GM12878 (cell line): ENCODE results near the gene RPS3A. TPM values are rescaled to one million over a fixed set of nuclear protein-coding genes. Genes with fewer than 3 reads are reported as not detected.

Experiments
- ATAC-seq: fragments of 200-7000 bp; cut with Tn5 transposase; 3 replicates; pipeline ENCODE4 v1.9.1; 2020; ENCODE audit warnings: mild to moderate bottlenecking, moderate library complexity
- BruUV-seq: library from RNA; stranded (reverse); fragments of 400-500 nt; replicated peaks from 2 replicates; lab custom pipeline; 2021; lab: Mats Ljungman, UMichigan
- CTCF ChIA-PET: fragments of 300-600 bp; sonication (Branson Sonifier 250); formaldehyde crosslinking; extraction: SDS; loops from one replicate; lab custom pipeline; 2021; ENCODE audit warnings: inconsistent platforms; lab: Yijun Ruan, JAX
- POLR2A ChIA-PET: fragments of 350-600 bp; formaldehyde crosslinking; extraction: SDS; loops from one replicate; lab custom pipeline; 2021; ENCODE audit warnings: inconsistent platforms; lab: Charles Lee
- RAD21 ChIA-PET: fragments of 300-600 bp; sonication (Branson Sonifier 250); formaldehyde crosslinking; loops from one replicate; lab custom pipeline; 2023; ENCODE audit warnings: antibody characterized with exemption; ENCODE audit not compliant: unreplicated experiment; lab: Charles Lee
- SMC1A ChIA-PET: fragments of 300-600 bp; sonication (Branson Sonifier 250); formaldehyde crosslinking; loops from one replicate; lab custom pipeline; 2023; ENCODE audit not compliant: unreplicated experiment, uncharacterized antibody; lab: Charles Lee
- DNase-seq: peaks from one replicate; pipeline ENCODE4 v3.0.0-alpha.2; 2011; ENCODE audit warnings: low read depth, low spot score
- FAIRE-seq: peaks from 3 replicates; lab custom pipeline; 2011; peaks lifted over from hg19 to GRCh38; lab: Jason Lieb, UNC
- H2AFZ ChIP-seq: 2 replicates; pipeline ENCODE4 v1.6.0; 2011; ENCODE audit warnings: low read depth, low read length, control low read depth; ENCODE audit not compliant: control insufficient read depth
- H3K27ac ChIP-seq: 2 replicates; pipeline ENCODE4 v1.5.1; 2011; ENCODE audit warnings: control low read depth; ENCODE audit not compliant: control insufficient read depth, insufficient read depth
- H3K27me3 ChIP-seq, 2 experiments: replicated peaks in 1 of 2; 2 replicates each; pipeline versions ENCODE4 v1.6.0 to v1.6.1; 2011; ENCODE audit warnings: low read length in 1 of 2; ENCODE audit not compliant: control insufficient read depth in 2 of 2, insufficient read depth in 2 of 2
- H3K36me3 ChIP-seq, 2 experiments: 2 replicates each; pipeline ENCODE4 v1.5.1; 2011; ENCODE audit warnings: low read length in 1 of 2; ENCODE audit not compliant: control insufficient read depth in 2 of 2, insufficient read depth in 2 of 2
- H3K4me1 ChIP-seq: 2 replicates; pipeline ENCODE4 v1.6.1; 2011; ENCODE audit warnings: mild to moderate bottlenecking, low read length, moderate library complexity, mixed read lengths; ENCODE audit not compliant: control insufficient read depth, insufficient read depth
- H3K4me2 ChIP-seq: 2 replicates; pipeline ENCODE4 v1.6.0; 2011; ENCODE audit warnings: control low read depth; ENCODE audit not compliant: control insufficient read depth, insufficient read depth
- H3K4me3 ChIP-seq: fragments of 200-600 bp; sonication (generic); 2 replicates; pipeline ENCODE4 v1.5.1; 2016
- H3K79me2 ChIP-seq: 2 replicates; pipeline ENCODE4 v1.6.0; 2011; ENCODE audit warnings: low read length; ENCODE audit not compliant: control insufficient read depth, insufficient read depth
- H3K9ac ChIP-seq: 2 replicates; pipeline ENCODE4 v1.8.0; 2011; ENCODE audit warnings: low read length, control low read depth, mixed read lengths; ENCODE audit not compliant: control insufficient read depth, insufficient read depth
- H3K9me3 ChIP-seq: replicated peaks from 3 replicates; pipeline ENCODE4 v1.5.1; 2011; ENCODE audit warnings: mild to moderate bottlenecking, low read length; ENCODE audit not compliant: control insufficient read depth, insufficient read depth
- H4K20me1 ChIP-seq: 2 replicates; pipeline ENCODE4 v1.6.0; 2011; ENCODE audit not compliant: control insufficient read depth, insufficient read depth
- ATF7 ChIP-seq: fragments of 450-650 bp; IDR thresholded peaks from 2 replicates; pipeline ENCODE4 v1.6.1; 2016; ENCODE audit warnings: low read depth, mild to moderate bottlenecking
- CBX5 ChIP-seq: sonication (generic); IDR thresholded peaks from 2 replicates; pipeline ENCODE4 v1.6.1; 2016; ENCODE audit warnings: low read depth, moderate library complexity, mild to moderate bottlenecking, inconsistent platforms
- DPF2 ChIP-seq: fragments of 450-650 bp; IDR thresholded peaks from 2 replicates; pipeline ENCODE4 v1.6.1; 2017; ENCODE audit warnings: mild to moderate bottlenecking
- FOXK2 ChIP-seq: fragments of 450-650 bp; IDR thresholded peaks from 2 replicates; pipeline ENCODE4 v1.6.1; 2017; ENCODE audit warnings: mild to moderate bottlenecking, moderate library complexity
- KAT2A ChIP-seq: conservative IDR thresholded peaks from 2 replicates; pipeline ENCODE4 v1.6.1; 2011; ENCODE audit warnings: low read depth, low read length; ENCODE audit not compliant: control insufficient read depth
- MTA3 ChIP-seq: IDR thresholded peaks from 2 replicates; pipeline ENCODE4 v1.6.1; 2012; ENCODE audit warnings: low read length, inconsistent platforms, borderline replicate concordance
- MXI1 ChIP-seq: fragments of 150-350 bp; IDR thresholded peaks from 2 replicates; pipeline ENCODE4 v1.6.1; 2011; ENCODE audit warnings: low read depth, mild to moderate bottlenecking, inconsistent platforms, low read length, improper control_type of control experiment
- NR2C2 ChIP-seq: IDR thresholded peaks from 2 replicates; pipeline ENCODE4 v1.6.1; 2011; ENCODE audit warnings: borderline replicate concordance, low read depth; ENCODE audit not compliant: control insufficient read depth, insufficient read length
- PAX5 ChIP-seq: IDR thresholded peaks from 2 replicates; pipeline ENCODE4 v1.6.1; 2011; ENCODE audit warnings: low read depth, low read length, borderline replicate concordance
- PKNOX1 ChIP-seq: fragments of 450-650 bp; IDR thresholded peaks from 2 replicates; pipeline ENCODE4 v1.6.1; 2016; ENCODE audit warnings: mild to moderate bottlenecking
- WGBS: methylation state at CpG from one replicate; pipeline ENCODE4 v1.1.6; 2016; ENCODE audit warnings: low lambda C conversion rate; ENCODE audit not compliant: insufficient replicate concordance, insufficient coverage; ENCODE audit errors: missing lambda C conversion rate; 5-methylcytosine and 5-hydroxymethylcytosine counted together
- in situ Hi-C: fragments of 300-500 bp; cut with MboI; formaldehyde crosslinking; loops from 9 replicates; pipeline ENCODE4 v1.14.3; 2018; ENCODE audit warnings: mixed read lengths
- intact Hi-C: fragments of 100-400 bp; cut with micrococcal nuclease; formaldehyde crosslinking; loops from one replicate; pipeline ENCODE4 v1.14.2; 2022; ENCODE audit not compliant: unreplicated experiment
- polyA plus RNA-seq, 11 experiments: library from polyadenylated mRNA; depleted of rRNA in 4 of 11; unstranded in 6 of 11; stranded (reverse) in 5 of 11; fragments of >200 nt; fragmentation: Nextera tagmentation in 4 of 11; fragmentation: Illumina TruSeq in 1 of 11; extraction: Ambion mirVana in 4 of 11; extraction: Trizol in 1 of 11; gene quantifications; 1 replicate in 1 of 11; 2 replicates in 10 of 11; pipeline versions ENCODE4 v1.2.1 to v1.2.3, GENCODE V29; 2011 to 2016; ENCODE audit warnings: inconsistent platforms in 2 of 11, missing spikeins in 2 of 11, low read depth in 1 of 11
- total RNA-seq, 4 experiments: library from RNA; depleted of rRNA in 3 of 4; stranded (reverse); fragments of >200 nt in 3 of 4; fragmentation: Illumina TruSeq in 1 of 4; extraction: Trizol in 1 of 4; gene quantifications; 2 replicates each; pipeline versions ENCODE4 v1.2.1 to v1.2.3, GENCODE V29; 2013 to 2021
- TF ChIP-seq, protein P1 (sequence below): fragments of 450-650 bp; IDR thresholded peaks from 2 replicates; pipeline ENCODE4 v1.6.1; 2014; ENCODE audit warnings: mild to moderate bottlenecking

Gene RPS3A
- total and polyA plus RNA-seq, 10 of the 15 experiments (the other 5 are each of a cell fraction or from before 2014, with no cell fraction given) = 1,754 to 5,827 (median 3,527) TPM

- no peak for DNase-seq
- no peak for TF ChIP-seq NR2C2
- TF ChIP-seq PKNOX1 = no peak
- no peak for TF ChIP-seq CBX5
- peak; percentile 93 for TF ChIP-seq ATF7
- TF ChIP-seq DPF2 = 0 out of 2 replicates have a peak, but pooled peaks have one; percentile 26
- no peak for TF ChIP-seq MTA3
- TF ChIP-seq KAT2A = no peak
- TF ChIP-seq, protein P1, sequence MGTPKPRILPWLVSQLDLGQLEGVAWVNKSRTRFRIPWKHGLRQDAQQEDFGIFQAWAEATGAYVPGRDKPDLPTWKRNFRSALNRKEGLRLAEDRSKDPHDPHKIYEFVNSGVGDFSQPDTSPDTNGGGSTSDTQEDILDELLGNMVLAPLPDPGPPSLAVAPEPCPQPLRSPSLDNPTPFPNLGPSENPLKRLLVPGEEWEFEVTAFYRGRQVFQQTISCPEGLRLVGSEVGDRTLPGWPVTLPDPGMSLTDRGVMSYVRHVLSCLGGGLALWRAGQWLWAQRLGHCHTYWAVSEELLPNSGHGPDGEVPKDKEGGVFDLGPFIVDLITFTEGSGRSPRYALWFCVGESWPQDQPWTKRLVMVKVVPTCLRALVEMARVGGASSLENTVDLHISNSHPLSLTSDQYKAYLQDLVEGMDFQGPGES = no peak
- no peak for TF ChIP-seq FOXK2
- TF ChIP-seq PAX5 = no peak
- TF ChIP-seq MXI1 = no peak
- TF ChIP-seq, all 136 proteins: peak for 2
- WGBS = 59% methylated on average over 5 of the region's 5 CpGs
- no peak overlapping the region for H3K4me2 ChIP-seq
- ChIA-PET CTCF (interaction anchor here (0.6 kb wide), 1 partner anchor 38 kb away, joined by 3 read pairs; no protein-coding TSS in a partner anchor), POLR2A (interaction anchor here (1.1 to 2.3 kb wide), 2 partner anchors 15 to 38 kb away, joined by 4 to 5 read pairs; no protein-coding TSS in a partner anchor), RAD21 (no interaction called here), SMC1A (interaction anchor here (1.4 kb wide), 1 partner anchor 12 kb away, joined by 4 read pairs; no protein-coding TSS in a partner anchor)
- H3K4me1 ChIP-seq = no peaks in the 10 kb centered on the region
- H2AFZ ChIP-seq = no peak overlapping the region
- no peaks in the 10 kb centered on the region for H3K36me3 ChIP-seq
- in situ Hi-C loops = no loop called here
- H3K9me3 ChIP-seq = no peaks in the 10 kb centered on the region
- no peaks in the 10 kb centered on the region for H3K27me3 ChIP-seq
- no peak overlapping the region for H3K27ac ChIP-seq
- no TSS peak for BruUV-seq
- H3K79me2 ChIP-seq = no peaks in the 10 kb centered on the region
- H3K9ac ChIP-seq = no peak overlapping the region
- no peaks in the 10 kb centered on the region for H4K20me1 ChIP-seq
- peak; percentile 72 for ATAC-seq
- no peak overlapping the region for H3K4me3 ChIP-seq
- no peak for FAIRE-seq
- intact Hi-C loops = no loop called here
Observed at GRCh38 chr4:151067316-151067970, 32.0 kb upstream of the RPS3A start.
